GM23338 (cell line): ENCODE measurements around the gene CALR.

Experiments
- CREB1 ChIP-seq: fragments of 250-450 bp; sonication (Bioruptor Pico); IDR thresholded peaks from 2 replicates; pipeline ENCODE4 v1.5.0; 2020; ENCODE audit warnings: low read depth, mild to moderate bottlenecking, moderate library complexity
- CTCF ChIP-seq, 2 experiments: fragments of 200-600 bp in 1 of 2; sonication (generic) in 1 of 2; conservative IDR thresholded peaks; 2 replicates each; pipeline versions ENCODE4 v1.5.1 to v1.6.1; 2016 to 2017; ENCODE audit warnings: antibody characterized with exemption in 2 of 2, low read depth in 2 of 2, mild to moderate bottlenecking in 2 of 2, moderate library complexity in 1 of 2
- ETS1 ChIP-seq: IDR thresholded peaks from 2 replicates; pipeline ENCODE4 v1.6.1; 2016; ENCODE audit warnings: antibody characterized with exemption
- EZH2 ChIP-seq: fragments of 200-600 bp; sonication (generic); IDR thresholded peaks from one replicate; pipeline ENCODE4 v1.8.0; 2017; ENCODE audit warnings: antibody characterized with exemption, mild to moderate bottlenecking, low read depth; ENCODE audit not compliant: unreplicated experiment
- EZH2phosphoT487 ChIP-seq: fragments of 200-600 bp; sonication (generic); IDR thresholded peaks from one replicate; pipeline ENCODE4 v1.8.1; 2018; ENCODE audit warnings: antibody characterized with exemption; ENCODE audit not compliant: unreplicated experiment
- JUNB ChIP-seq: IDR thresholded peaks from one replicate; pipeline ENCODE4 v1.6.1; 2016; ENCODE audit warnings: antibody characterized with exemption; ENCODE audit not compliant: unreplicated experiment
- NANOG ChIP-seq: IDR thresholded peaks from 2 replicates; pipeline ENCODE4 v1.6.1; 2016; ENCODE audit warnings: antibody characterized with exemption, borderline replicate concordance
- POLR2AphosphoS5 ChIP-seq: IDR thresholded peaks from 2 replicates; pipeline ENCODE4 v1.6.1; 2016; ENCODE audit warnings: antibody characterized with exemption, low read depth
- REST ChIP-seq: IDR thresholded peaks from one replicate; pipeline ENCODE4 v1.6.1; 2018; ENCODE audit warnings: antibody characterized with exemption; ENCODE audit not compliant: unreplicated experiment
- ZNF114 ChIP-seq: fragments of 250-450 bp; sonication (Bioruptor Pico); IDR thresholded peaks from 2 replicates; pipeline ENCODE4 v1.5.0; 2020; ENCODE audit warnings: mild to moderate bottlenecking, moderate library complexity
- ZNF462 ChIP-seq: fragments of 250-450 bp; sonication (Bioruptor Pico); IDR thresholded peaks from 2 replicates; pipeline ENCODE4 v1.5.0; 2020; ENCODE audit warnings: mild to moderate bottlenecking, moderate library complexity

- no peak for TF ChIP-seq CTCF (conservative IDR thresholded peaks at IDR 0.05; ENCODE audit: low read depth in 2 of 2)
- no peak for TF ChIP-seq POLR2AphosphoS5
- TF ChIP-seq EZH2 = no peak
- TF ChIP-seq REST = no peak
- no peak for TF ChIP-seq ETS1
- no peak for TF ChIP-seq CREB1 (CRISPR knock-in tag)
- TF ChIP-seq NANOG = no peak
- TF ChIP-seq EZH2phosphoT487 = no peak
- TF ChIP-seq ZNF114 (CRISPR knock-in tag) = no peak
- TF ChIP-seq JUNB = no peak
- no peak for TF ChIP-seq ZNF462 (CRISPR knock-in tag)
Observed at GRCh38 chr19:12979974-12980373, 41.6 kb downstream of the CALR start.
